ENCODE measurements around the gene C2orf68.
"Not testable (repeated sequence)": the region's sequence is repeated elsewhere in the genome, so short reads cannot be mapped to it uniquely, and the experiment has no call there.

C2orf68 gene

DNA sequence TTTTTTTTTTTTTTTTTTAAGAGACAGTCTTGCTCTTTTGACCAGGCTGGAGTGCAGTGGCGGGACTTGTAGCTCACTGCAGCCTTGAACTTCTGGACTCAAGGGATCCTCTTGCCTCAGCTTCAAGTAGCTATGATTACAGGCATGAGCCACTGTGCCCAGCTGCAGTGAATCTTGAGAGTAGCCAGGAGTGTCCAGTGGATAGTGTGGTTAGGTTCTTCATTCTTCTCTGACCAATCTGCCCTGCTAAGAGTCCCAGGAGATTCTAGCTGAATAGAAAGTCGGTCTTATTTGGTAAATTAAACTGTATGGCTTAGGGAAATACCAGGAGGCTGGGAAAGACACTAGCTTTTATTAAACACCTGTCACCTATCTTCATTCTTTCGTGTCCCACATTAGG, 19.4 kb upstream of the C2orf68 start:
- TF ChIP-seq, protein P1, sequence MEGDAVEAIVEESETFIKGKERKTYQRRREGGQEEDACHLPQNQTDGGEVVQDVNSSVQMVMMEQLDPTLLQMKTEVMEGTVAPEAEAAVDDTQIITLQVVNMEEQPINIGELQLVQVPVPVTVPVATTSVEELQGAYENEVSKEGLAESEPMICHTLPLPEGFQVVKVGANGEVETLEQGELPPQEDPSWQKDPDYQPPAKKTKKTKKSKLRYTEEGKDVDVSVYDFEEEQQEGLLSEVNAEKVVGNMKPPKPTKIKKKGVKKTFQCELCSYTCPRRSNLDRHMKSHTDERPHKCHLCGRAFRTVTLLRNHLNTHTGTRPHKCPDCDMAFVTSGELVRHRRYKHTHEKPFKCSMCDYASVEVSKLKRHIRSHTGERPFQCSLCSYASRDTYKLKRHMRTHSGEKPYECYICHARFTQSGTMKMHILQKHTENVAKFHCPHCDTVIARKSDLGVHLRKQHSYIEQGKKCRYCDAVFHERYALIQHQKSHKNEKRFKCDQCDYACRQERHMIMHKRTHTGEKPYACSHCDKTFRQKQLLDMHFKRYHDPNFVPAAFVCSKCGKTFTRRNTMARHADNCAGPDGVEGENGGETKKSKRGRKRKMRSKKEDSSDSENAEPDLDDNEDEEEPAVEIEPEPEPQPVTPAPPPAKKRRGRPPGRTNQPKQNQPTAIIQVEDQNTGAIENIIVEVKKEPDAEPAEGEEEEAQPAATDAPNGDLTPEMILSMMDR (IDR thresholded peaks at IDR 0.05; ENCODE audit: control insufficient read depth, extremely low read depth, insufficient read depth): no peak
- no peak overlapping the region for H3K4me3 ChIP-seq (ENCODE audit: low read depth, low read length)
- DNase-seq (ENCODE audit: low read depth): no peak

DNA sequence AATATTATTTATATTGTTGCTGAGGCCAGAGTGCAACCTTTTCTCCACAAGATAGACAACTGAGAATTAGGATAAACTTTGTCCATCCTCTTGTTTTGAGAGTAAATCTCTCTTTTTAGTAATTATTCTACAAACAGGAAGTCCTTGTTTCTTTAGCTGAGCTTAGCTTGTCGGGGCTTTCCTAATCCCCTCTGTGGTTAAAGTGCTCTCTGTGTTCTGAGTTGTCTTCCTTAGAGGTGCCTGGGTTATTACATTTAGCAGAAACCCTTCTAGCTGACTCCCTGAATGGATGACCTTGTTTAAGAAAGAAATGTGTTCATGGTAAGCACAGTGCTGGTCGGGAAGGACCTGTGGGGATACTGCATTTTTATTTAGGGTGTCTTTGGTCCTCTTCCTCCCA, 16.8 kb upstream of the C2orf68 start:
- DNase-seq (ENCODE audit: low read depth): no peak
- TF ChIP-seq, protein P1 (IDR thresholded peaks at IDR 0.05; ENCODE audit: control insufficient read depth, extremely low read depth, insufficient read depth): no peak
- H3K4me3 ChIP-seq (ENCODE audit: low read depth, low read length): no peak overlapping the region

DNA sequence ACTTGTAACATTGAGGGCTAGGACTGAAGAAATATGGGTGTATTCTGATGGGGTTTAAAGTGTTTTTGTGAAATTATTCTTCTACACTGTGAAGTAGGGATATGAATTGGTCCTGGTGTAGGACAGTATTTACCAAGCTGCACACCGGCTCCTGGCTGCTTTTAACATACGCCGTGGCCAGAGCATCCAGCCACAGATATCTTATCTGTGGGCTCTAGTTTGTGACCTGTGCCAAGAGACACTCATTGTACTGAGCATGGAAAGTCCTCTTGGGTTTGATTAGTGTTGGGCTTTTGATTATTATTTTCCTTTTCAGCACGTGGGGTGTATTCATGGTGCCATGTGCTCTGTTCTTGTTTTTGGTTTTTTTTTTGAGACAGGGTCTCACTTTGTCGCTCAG, 12.1 kb upstream of the C2orf68 start:
- TF ChIP-seq, protein P1 (IDR thresholded peaks at IDR 0.05; ENCODE audit: control insufficient read depth, extremely low read depth, insufficient read depth): no peak

DNA sequence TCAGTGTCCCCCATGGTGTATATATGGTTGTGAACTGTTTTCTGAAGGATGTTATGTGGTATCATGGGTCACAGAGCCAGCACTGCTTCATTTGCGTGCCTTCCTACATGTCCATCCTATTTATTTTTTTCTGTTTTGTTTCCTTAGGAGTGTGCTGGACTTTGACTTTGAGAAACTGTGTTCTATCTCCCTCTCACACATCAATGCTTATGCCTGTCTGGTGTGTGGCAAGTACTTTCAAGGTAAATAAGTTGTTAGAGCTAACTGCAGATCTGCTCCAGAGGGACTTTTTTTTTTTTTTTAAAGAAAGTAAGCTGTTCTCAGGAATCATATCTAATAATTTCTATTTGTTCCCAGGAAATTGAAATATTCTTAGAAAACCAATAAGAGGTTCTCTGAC, 9.5 kb upstream of the C2orf68 start:
- TF ChIP-seq, protein P1 (IDR thresholded peaks at IDR 0.05; ENCODE audit: control insufficient read depth, extremely low read depth, insufficient read depth): no peak
- no peak for DNase-seq (ENCODE audit: low read depth)
- no peak overlapping the region for H3K4me3 ChIP-seq (ENCODE audit: low read depth, low read length)

More for the DNA sequence above, 12.1 kb upstream of the C2orf68 start:
- H3K4me3 ChIP-seq (ENCODE audit: low read depth, low read length): no peak overlapping the region
- DNase-seq (ENCODE audit: low read depth): no peak

DNA sequence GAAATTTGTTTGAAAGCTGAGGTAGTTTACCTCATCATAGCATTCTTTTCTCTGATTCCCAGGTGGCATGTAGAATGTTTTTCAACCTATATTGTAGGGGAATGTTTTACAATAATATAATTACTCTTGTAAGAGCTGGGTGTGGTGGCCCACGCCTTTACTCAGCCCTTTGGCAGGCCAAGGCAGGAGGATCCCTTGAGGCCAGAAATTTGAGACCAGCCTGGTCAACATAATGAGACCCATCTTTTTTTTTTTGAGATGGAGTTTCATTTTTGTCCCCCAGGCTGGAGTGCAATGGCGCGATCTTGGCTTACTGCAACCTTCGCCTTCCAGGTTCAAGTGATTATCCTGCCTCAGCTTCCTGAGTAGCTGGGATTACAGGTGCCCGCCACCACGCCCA, 7.8 kb upstream of the C2orf68 start:
- no peak for DNase-seq (ENCODE audit: low read depth)
- TF ChIP-seq, protein P1 (IDR thresholded peaks at IDR 0.05; ENCODE audit: control insufficient read depth, extremely low read depth, insufficient read depth): no peak
- H3K4me3 ChIP-seq (ENCODE audit: low read depth, low read length): no peak overlapping the region

DNA sequence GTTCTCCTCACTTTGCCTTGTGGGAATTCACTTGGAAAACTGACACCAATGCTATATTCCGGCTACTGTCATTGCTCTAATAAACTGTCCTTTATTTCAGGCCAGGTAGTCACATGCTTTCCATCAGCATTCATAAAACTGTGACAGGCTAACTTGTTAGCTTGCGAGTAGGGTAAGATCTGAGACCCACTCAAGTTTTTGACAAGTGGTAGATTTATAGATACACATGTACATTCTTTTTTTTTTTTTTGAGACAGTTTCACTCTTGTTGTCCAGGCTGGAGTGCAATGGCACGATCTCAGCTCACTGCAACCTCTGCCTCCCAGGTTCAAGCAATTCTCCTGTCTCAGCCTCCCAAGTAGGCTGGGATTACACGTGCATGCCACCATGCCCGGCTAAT, 5.9 kb upstream of the C2orf68 start:
- not testable (repeated sequence) for H3K4me3 ChIP-seq (ENCODE audit: low read depth, low read length); DNase-seq (ENCODE audit: low read depth)

DNA sequence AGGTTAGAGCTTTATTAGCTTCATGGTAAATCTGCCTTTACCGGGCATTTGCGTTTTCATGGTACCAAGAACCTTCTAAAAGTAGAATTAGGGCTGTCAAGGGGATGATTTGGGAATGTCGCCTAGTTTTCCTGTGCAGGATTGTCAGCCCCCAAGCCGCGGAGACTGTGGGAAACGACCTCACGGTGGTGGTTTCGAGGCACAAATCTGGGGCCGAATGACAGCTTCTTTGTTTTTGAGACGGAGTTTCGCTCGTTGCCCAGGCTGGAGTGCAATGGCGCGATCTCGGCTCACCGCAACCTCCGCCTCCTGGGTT, 3.5 kb upstream of the C2orf68 start:
- TF ChIP-seq, protein P1 (IDR thresholded peaks at IDR 0.05; ENCODE audit: control insufficient read depth, extremely low read depth, insufficient read depth): no peak
- DNase-seq (ENCODE audit: low read depth): no peak
- peak overlapping the region; percentile 61 for H3K4me3 ChIP-seq (ENCODE audit: low read depth, low read length)

DNA sequence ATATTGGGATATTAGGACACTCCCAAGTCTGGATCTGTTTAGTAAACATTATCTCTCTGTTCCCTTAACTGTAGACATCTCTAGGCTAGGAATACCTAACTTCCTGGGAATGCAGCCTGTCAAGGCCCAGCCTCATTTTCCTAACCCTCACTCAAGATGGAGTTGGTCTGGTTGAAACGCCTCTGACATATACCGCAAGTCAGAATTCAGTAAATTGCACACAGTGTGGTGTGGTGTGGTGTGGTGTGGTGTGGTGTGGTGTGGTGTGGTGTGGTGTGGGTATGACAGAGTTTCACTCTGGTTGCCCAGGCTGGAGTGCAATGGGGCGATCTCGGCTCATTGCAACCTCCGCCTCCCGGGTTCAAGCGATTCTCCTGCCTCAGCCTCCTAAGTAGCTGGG, 2.9 kb upstream of the C2orf68 start:
- not testable (repeated sequence) for DNase-seq (ENCODE audit: low read depth); H3K4me3 ChIP-seq (ENCODE audit: low read depth, low read length)
